GM18951 (cell line): Measurements from ENCODE around the gene NRP1.

Experiments used
- POLR2A ChIP-seq: IDR thresholded peaks from 4 replicates; pipeline ENCODE4 v1.6.1; 2011; ENCODE audit warnings: mild to moderate bottlenecking; ENCODE audit not compliant: insufficient read length, insufficient read depth; ENCODE audit errors: extremely low read depth
- in situ Hi-C: fragments of 300-500 bp; cut with MboI; formaldehyde crosslinking; loops from one replicate; pipeline ENCODE4 v1.12.0; 2022; ENCODE audit warnings: low sequenced_read_pairs, mixed read lengths, inconsistent platforms; ENCODE audit not compliant: unreplicated experiment

Gene NRP1

DNA sequence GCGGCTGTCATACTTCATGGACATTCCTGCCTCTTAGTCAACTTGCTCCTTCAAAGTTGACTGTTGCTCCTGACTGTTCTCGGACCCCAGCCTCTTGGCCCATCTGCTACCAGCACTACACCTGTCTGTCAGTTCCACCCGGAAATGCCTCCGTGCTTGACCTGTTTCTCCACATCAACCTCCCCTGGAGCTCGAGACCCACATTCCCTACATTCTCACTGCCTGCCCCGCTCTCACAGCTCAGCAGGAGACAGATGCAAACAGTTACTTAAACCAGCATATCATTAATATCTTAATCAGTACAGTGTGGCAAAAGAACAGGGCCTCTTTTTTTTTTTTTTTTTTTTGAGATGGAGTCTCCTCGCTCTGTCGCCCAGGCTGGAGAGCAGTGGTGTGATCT lies 174.3 kb downstream of the NRP1 start:
- no peak for TF ChIP-seq POLR2A

DNA sequence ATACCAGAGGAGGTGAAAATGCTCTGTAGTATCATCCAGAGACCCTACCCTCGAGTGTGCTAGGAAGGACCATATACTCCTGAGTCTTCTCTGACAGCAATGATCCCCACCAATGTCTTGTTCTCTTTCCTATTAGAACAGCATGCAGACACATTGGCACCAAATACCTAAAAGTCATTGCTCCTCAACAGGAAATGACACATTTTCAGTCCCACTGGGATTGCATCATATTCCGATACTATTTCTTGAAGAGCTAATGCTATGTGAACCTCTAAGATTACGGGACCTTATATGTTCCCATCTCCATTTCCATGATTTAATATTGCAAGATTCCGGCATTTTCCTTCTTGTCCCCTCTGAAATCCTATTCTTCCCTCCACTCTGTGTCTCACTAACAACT lies 177.4 kb downstream of the NRP1 start:
- no peak for TF ChIP-seq POLR2A
- in situ Hi-C loops = loop anchor here (25.0 kb wide), 1 partner anchor 370 kb away; no protein-coding TSS in a partner anchor

More for the DNA sequence above, 174.3 kb downstream of the NRP1 start:
- in situ Hi-C loops = loop anchor here (25.0 kb wide), 1 partner anchor 373 kb away; no protein-coding TSS in a partner anchor

DNA sequence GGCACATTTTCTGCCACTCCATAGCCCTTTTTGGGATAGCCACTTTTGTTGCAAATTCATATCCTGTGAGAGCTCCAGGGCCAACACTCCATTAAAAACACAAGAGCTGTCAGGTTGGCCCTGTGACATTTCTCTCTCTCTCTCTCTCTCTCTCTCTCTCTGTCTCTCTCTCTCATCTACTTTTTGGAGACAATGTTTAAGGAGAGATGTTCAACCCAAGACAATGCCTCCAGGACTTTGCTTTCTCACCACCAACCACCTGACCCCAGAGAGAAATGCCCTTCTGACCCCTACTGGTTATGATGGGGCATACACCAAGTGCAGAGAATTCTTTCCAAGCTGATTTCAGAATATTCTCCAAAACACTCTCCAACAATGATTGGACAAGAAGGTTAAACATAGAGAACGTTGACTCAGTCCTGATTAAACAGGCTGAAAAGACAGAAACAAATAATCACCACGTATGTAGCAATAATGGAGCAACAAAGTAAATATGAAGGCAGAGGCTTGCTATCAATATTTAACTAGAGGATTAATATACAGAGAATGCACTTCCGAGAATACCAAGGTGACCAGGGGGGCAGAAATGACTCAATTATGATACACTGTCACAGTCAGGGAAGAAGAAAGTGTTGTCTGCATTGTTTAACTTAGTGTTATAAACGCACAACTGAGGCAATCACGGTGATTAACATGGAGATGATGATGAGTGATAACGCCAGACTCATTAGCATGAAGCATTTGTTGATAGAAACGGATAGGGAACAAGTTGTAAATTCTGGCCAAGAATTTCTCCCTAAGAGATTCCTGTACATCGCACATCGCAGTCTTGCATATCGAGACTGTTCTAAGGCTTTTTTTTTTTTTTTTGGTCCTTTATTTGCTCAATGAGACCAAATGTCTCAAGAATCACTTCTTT lies 178.5 kb downstream of the NRP1 start:
- in situ Hi-C loops = loop anchor here (25.0 kb wide), 1 partner anchor 369 kb away; no protein-coding TSS in a partner anchor
- no peak for TF ChIP-seq POLR2A

DNA sequence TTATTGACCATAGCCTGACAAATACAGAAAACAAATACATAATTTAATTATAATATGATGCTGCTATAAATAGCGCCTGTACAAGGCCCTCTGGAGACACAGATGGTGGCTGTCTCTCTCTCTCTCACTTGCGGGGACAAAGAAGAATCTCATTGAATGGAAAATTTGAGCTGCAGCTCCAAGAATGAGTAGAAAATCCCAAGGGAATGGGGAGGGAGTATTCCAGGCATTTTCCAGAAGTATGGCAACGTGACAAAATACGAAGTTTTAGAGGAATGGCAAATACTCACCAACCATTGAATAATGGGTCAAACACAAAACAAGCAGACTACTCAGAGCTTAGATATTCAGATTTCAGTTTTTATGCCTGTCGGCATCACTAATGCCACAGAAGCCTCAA lies 179.9 kb downstream of the NRP1 start:
- in situ Hi-C loops = loop anchor here (25.0 kb wide), 1 partner anchor 367 kb away; no protein-coding TSS in a partner anchor
- TF ChIP-seq POLR2A = no peak

DNA sequence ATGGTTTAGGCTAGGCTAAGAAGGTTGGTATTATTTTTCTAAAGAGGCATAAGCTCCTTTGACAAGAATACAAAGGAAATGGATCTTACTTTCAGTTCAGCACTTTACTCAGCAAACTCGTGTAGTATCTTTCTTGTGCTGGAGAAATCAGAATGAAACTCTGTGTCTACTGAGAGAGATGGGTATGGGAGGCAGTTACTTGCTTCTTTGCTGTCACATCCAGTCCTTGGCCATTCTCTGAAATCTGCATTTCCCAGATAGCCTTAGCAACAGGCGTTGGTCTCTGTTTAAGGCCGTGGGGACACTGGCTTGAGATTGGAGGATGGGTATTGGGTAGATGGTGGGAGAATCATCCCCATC lies 180.5 kb downstream of the NRP1 start:
- in situ Hi-C loops = loop anchor here (25.0 kb wide), 1 partner anchor 367 kb away; no protein-coding TSS in a partner anchor
- no peak for TF ChIP-seq POLR2A

DNA sequence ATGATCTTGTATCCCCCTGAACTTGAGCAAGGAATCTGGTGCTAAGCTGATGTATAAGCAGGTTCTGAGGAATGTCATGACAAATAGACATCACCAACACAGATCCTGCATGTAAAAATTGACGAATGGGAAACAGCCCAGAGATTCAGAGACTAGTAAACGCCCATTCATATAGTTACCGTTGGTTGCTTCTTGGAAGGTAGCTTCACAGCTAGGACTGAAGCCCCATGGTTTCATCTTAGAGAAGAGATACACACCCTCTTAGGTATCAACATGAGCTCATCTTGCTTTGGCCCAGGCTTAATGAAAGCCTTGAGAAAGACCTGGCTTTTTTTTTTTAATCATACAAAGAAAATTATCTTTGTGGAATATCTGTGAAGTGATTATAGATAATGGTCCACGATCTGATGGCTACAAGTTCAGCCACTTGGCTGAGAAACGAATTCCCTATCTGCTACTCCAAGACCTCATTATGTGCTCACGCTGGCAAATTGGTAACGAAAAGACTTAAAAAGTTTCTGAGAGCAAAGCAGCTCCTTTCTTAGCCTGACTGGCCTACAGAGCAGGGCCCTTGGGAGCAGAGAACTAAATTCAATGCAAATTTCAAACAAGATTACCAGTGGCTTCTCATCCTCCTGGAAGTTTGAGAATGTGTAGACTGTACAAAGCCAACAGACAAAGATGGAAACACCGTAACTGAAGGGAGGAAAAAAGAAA lies 181.1 kb downstream of the NRP1 start:
- in situ Hi-C loops = loop anchor here (25.0 kb wide), 1 partner anchor 366 kb away; no protein-coding TSS in a partner anchor
- TF ChIP-seq POLR2A = no peak

DNA sequence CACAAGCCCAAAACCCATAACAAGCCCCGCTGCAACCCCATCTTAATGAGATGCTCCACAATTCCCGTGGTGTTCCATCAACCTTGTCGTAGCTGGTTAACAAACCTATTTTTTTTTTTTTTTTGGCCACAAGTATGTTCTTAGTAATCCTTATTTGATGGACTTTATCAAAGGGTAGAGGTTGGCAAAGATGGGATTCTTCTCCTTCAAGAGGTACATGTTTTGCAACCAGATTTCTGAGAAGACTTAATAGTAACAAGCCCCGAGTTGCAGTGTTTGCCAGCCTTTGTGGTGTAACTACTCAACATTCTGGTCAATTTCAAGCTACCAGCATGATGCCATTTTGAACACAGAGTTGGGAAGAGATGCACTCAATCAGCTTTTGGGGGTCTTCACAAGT lies 181.7 kb downstream of the NRP1 start:
- no peak for TF ChIP-seq POLR2A

DNA sequence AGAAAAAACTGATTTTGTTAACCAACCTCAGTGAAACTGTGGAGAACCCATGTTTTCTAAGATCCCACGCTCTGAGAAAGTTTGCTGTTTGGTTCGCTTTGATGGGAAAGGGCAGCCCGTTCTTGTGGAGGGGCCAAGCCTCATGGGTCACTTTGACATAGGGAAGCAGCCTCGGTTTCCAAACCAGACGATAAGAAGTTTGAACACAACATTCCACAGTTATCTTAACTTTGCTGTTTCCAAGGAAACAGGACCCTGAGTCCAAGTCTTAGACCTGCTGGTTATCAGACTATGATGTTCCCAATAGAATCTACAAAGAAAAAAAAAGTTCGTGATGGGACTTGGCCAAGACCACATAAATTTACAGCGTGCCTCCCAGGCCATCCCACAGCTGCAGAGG lies 182.3 kb downstream of the NRP1 start:
- in situ Hi-C loops = loop anchor here (25.0 kb wide), 1 partner anchor 365 kb away; no protein-coding TSS in a partner anchor
- TF ChIP-seq POLR2A = no peak

More for the DNA sequence above, 181.7 kb downstream of the NRP1 start:
- in situ Hi-C loops = loop anchor here (25.0 kb wide), 1 partner anchor 365 kb away; no protein-coding TSS in a partner anchor

DNA sequence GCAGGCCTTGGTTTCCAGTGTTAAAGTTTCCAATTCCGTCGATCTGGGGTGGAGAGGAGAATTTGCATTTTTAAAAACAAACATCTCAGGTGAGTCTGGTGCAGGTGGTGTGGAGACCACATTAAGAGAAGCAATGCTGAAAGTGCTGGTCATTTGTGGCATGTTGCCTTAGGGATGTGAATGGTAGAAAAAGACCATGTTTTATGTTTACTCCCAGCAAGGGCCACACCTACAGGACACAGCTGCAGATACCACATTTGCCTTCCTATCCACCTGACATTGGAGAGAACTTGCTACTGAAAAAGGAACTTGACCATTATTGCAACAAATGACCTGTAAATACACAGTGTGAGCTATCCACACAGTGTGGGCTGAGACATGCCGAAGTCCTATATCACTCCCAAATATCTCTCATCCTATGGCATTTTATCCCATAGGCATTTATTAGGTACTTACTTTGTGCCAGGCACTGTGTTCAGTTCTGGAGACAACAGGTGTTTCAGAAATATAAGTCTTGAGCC lies 183.1 kb downstream of the NRP1 start:
- no peak for TF ChIP-seq POLR2A
- in situ Hi-C loops = loop anchor here (25.0 kb wide), 1 partner anchor 364 kb away; no protein-coding TSS in a partner anchor

DNA sequence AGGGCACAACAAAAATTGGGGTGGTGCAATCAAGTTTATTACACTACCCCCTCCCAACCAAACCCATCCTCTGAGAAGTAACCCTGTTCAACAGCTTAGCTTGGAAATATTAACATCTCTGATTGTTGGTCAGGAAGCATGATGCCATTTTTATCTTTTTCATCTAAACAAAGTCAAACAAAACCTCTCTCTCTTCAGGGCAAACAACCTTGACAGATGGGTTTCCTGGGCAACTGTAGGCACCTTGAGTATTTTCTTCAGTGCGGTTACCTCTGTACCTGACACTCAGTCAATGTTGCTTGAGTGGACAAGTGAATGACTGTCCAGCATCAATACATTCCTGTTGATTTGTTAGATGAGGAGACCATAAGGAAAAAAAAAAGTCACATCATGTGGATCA lies 183.6 kb downstream of the NRP1 start:
- in situ Hi-C loops = loop anchor here (25.0 kb wide), 1 partner anchor 364 kb away; no protein-coding TSS in a partner anchor

DNA sequence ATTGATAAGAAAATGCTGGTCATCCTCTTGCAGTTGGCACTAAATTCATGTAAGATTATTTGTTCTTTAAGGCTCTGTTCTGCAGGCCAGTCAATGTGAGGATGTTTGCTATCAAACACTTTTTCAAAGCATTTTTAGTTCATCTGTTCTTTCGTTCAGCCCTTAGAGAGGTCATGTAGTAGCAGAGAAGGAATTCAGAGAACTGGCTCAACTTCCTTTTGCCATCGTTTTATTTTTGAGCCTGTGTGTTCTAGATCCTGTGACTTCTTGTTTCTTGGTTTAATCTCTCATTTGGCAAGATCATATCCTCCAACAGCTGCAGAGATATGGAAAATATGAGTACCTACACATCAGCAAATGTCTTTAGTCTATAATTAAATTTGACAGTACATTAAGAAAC lies 184.3 kb downstream of the NRP1 start:
- no peak for TF ChIP-seq POLR2A
- in situ Hi-C loops = loop anchor here (25.0 kb wide), 1 partner anchor 363 kb away; no protein-coding TSS in a partner anchor

More for the DNA sequence above, 183.6 kb downstream of the NRP1 start:
- no peak for TF ChIP-seq POLR2A

DNA sequence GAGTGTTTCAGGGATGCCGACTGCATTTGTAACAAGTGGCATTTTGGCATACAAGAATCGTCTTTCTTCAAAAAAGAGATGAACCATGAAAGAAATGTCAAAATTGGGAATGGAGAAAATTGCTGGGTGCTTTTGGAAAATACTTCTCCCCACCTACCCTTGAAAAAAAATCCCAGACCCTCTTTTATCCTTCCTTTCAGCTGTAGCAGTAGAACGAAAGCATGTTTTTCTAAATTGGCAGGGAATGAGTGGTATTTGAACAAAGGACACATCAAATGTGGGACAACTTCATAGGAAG lies 187.5 kb downstream of the NRP1 start:
- in situ Hi-C loops = no loop called here

More for the DNA sequence above, 187.5 kb downstream of the NRP1 start:
- TF ChIP-seq POLR2A = no peak
